ENCODE measurements around the gene ECHS1. TPM values are rescaled to one million over a fixed set of nuclear protein-coding genes. Genes with fewer than 3 reads are reported as not detected.

ECHS1 gene
- total RNA-seq (10 to 100 TPM; 27.2 to 74.4 (median 66.4) TPM), polyA plus RNA-seq (100 to 1,000 TPM in 1 of 2 donors, 10 to 100 TPM in 1; 68.9 to 102 TPM)
- long read RNA-seq, donor 1, transcript ECHS1-201 (8 exons, 1,617 nt) = major isoform, 600 of 652 reads
- long read RNA-seq, donor 1, partial matches to known transcripts = 24 of 652 reads
- long read RNA-seq, donor 1, other reads (novel, unspliced or antisense) = 28 of 652 reads
- long read RNA-seq, donor 2, transcript ECHS1-201 (8 exons, 1,617 nt) = major isoform, 67 of 83 reads
- long read RNA-seq, donor 2, partial matches to known transcripts = 16 of 83 reads
- long read RNA-seq, donor 2, other reads (novel, unspliced or antisense) = 0 of 83 reads
- long read RNA-seq, donor 3, transcript ECHS1-201 (8 exons, 1,617 nt) = major isoform, 221 of 245 reads
- long read RNA-seq, donor 3, partial matches to known transcripts = 10 of 245 reads
- long read RNA-seq, donor 3, other reads (novel, unspliced or antisense) = 14 of 245 reads

DNA sequence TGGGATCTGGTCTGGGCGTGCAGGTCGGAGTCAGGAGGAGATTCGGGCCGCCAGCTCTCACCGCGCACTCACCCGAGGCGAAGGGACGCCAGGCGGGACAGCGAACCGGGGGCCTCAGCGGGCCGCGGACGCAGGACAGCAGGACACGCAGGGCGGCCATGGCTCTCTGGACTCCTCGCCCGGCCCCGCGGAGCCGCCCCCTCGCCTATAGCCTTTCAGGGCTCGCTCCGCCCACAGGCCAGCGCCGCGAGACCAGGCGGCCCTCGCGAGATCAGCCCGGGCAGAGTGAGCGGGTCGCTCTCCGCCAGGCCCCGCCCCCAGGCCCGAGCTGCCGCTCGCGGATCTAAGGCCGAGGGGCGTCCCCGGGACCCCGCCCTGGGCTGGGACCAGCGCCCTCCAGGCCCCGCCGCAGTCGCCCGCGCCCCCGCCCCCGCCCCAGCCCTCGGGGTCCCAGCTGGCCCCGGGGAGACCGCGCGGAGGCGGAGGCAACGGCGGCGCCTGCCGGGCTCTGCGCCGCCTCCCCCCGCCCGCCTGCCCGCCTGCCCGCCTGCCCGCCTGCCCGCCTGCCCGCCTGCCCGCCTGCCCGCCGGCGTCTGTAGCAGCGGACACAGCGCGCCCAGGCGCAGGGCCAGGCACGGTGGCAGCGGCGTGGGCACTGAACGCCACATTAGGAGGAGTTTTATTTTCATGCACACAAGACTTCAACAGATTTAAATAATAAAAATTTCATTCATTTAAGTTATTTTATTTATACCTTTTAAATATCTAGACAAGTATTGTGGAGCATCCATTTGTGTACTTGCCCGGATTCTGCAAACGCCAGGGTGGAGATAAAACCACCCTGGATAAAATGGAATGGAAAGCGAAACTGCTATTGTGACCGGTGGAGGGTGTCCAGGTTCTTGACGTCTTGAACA lies at the start of gene ECHS1:
Gene ECHS1 (minus strand): TSS at position 181 of the 917 bp plus-strand sequence. CDS start 21 bp downstream, at position 160.
- peak; percentile 45 for TF ChIP-seq POLR2A (IDR thresholded peaks at IDR 0.05)
- TF ChIP-seq, protein P1, sequence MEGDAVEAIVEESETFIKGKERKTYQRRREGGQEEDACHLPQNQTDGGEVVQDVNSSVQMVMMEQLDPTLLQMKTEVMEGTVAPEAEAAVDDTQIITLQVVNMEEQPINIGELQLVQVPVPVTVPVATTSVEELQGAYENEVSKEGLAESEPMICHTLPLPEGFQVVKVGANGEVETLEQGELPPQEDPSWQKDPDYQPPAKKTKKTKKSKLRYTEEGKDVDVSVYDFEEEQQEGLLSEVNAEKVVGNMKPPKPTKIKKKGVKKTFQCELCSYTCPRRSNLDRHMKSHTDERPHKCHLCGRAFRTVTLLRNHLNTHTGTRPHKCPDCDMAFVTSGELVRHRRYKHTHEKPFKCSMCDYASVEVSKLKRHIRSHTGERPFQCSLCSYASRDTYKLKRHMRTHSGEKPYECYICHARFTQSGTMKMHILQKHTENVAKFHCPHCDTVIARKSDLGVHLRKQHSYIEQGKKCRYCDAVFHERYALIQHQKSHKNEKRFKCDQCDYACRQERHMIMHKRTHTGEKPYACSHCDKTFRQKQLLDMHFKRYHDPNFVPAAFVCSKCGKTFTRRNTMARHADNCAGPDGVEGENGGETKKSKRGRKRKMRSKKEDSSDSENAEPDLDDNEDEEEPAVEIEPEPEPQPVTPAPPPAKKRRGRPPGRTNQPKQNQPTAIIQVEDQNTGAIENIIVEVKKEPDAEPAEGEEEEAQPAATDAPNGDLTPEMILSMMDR (IDR thresholded peaks at IDR 0.05) = no peak
- intact Hi-C loops (cut with DNase I) = no loop called here
- DNase-seq = peak; percentile 94 to 98 (median 97)
- peak within 1 kb of the TSS; percentile 89 for H3K4me3 ChIP-seq
- WGBS, 3 donors = 0 to 2% (median 1%) methylated on average over 24 to 88 of the region's 89 CpGs
- no peaks in the 10 kb centered on the region for H3K36me3 ChIP-seq
- H3K4me1 ChIP-seq (ENCODE audit: insufficient read depth) = peaks cover 6% of the 10 kb centered on the region
- H3K9me3 ChIP-seq = no peaks in the 10 kb centered on the region
- peak within 1 kb of the TSS; percentile 43 to 75 for H3K27ac ChIP-seq
- H3K27me3 ChIP-seq = no peaks in the 10 kb centered on the region

DNA sequence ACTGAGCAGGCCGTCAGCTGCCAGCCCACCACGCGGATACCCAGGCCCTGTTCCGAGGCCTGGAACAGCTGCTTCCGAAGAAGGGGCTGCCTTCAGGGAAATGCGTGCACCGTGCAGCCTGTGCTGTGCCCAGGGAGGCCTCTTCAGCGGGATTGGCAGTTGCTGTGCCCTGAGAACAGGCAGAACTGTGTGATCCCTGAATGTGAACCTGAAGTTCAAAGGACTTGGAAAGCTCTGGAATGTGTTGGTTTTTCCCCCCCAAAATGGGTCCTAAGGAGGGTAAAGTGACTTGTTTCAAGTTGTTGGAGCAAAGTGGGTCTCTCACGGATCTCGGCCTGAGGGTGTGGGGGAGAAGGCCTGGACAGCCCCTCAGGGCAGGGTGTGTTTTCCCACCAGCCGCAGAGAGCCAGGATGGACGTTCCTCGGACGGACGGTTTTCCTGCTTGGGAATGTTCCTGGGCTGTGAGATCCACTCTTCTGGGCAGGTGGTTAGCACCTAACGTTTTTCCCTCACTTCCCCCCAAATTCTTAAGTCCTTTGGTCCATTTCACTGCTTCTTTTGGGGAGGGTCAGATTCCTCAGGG lies 49.2 kb upstream of the ECHS1 start:
- Histone ChIP-seq H3K4me1 (ENCODE audit: insufficient read depth) (peaks cover 3% of the 10 kb centered on the region), H3K27ac (no peak overlapping the region), H3K27me3 (no peaks in the 10 kb centered on the region), H3K36me3 (no peaks in the 10 kb centered on the region), H3K4me3 (no peak overlapping the region), H3K9me3 (no peaks in the 10 kb centered on the region)
- no peak for DNase-seq
- 70 to 80% (median 78%) methylated on average over 16 of the region's 16 CpGs for WGBS, 3 donors
- TF ChIP-seq POLR2A (IDR thresholded peaks at IDR 0.05) (no peak), EP300 (IDR thresholded peaks at IDR 0.05) (no peak)
- TF ChIP-seq, protein P1 (IDR thresholded peaks at IDR 0.05) = no peak
- intact Hi-C loops (cut with DNase I) = no loop called here

DNA sequence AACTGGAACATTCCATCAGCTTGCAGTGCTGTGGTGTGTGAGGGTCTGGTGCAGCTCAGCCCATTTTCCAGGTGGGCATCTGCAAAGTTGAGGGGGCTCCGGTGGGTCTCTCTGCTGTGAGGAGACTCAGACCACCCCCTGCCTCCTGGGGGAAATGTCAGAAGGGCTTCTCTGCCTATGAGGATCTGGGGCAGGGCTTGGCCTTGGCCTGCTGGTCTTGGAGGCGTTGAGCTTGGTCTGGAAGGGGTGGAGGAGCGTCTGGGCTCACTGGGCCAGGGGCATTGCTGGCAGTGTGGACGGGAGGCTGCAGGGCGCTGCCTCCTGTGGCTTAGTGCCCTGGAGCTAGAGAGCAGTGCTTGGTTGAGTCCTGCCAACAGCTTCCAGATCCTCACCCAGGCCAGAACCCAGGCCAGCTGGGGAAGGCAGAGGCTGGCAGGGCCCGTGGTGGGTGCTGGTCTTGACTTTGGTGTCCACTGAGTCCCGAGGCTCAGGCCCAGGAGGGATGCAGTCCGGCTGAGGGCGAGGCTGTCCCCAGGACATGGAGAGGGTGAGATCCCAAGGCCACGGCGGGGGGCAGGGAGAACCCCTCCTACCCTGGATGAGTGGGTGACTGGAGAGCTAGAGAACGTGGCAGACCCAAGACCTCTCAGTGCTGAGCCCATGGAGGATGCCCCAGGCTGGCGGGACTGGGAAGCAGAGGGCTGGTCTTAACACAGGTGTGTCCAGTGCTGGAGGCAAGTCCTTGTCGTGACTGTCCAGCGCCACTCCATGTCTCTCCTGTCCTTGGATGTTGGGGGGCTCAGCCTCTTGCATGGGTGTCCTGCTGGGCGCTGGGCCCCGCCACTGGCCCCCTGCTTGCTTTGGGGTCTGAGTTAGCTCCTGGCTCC lies 48.4 kb upstream of the ECHS1 start:
- WGBS, 3 donors = 71 to 85% (median 84%) methylated on average over 16 to 17 of the region's 17 CpGs
- no peak overlapping the region for H3K4me3 ChIP-seq
- no peaks in the 10 kb centered on the region for H3K9me3 ChIP-seq
- H3K27me3 ChIP-seq = no peaks in the 10 kb centered on the region
- H3K4me1 ChIP-seq (ENCODE audit: insufficient read depth) = peaks cover 3% of the 10 kb centered on the region
- no peak overlapping the region for H3K27ac ChIP-seq
- TF ChIP-seq POLR2A (IDR thresholded peaks at IDR 0.05) = no peak
- TF ChIP-seq EP300 (IDR thresholded peaks at IDR 0.05) = no peak
- TF ChIP-seq, protein P1 (IDR thresholded peaks at IDR 0.05) = no peak
- DNase-seq = peak in 1 of 5 donors; percentile 14
- no peaks in the 10 kb centered on the region for H3K36me3 ChIP-seq
- intact Hi-C loops (cut with DNase I) = no loop called here
